Mucosa of gallbladder (tissue), 1 donor: Measurements from ENCODE around the gene CGGBP1. TPM values are rescaled to one million over a fixed set of nuclear protein-coding genes. Genes with fewer than 3 reads are reported as not detected.
"Not testable (repeated sequence)": the region's sequence is repeated elsewhere in the genome, so short reads cannot be mapped to it uniquely, and the experiment has no call there.

Experiments
- DNase-seq: peaks from one replicate; pipeline ENCODE4 v3.0.0-alpha.2; 2020; ENCODE audit warnings: low spot score
- total RNA-seq: library from RNA; stranded (reverse); gene quantifications from one replicate; pipeline ENCODE4 v1.2.1, GENCODE V29; 2021
- donor health status: DM: no; HTN: no; CAD: no.

The CGGBP1 gene
- total RNA-seq, 1 donor from 2014 or later = 68.9 TPM

DNA sequence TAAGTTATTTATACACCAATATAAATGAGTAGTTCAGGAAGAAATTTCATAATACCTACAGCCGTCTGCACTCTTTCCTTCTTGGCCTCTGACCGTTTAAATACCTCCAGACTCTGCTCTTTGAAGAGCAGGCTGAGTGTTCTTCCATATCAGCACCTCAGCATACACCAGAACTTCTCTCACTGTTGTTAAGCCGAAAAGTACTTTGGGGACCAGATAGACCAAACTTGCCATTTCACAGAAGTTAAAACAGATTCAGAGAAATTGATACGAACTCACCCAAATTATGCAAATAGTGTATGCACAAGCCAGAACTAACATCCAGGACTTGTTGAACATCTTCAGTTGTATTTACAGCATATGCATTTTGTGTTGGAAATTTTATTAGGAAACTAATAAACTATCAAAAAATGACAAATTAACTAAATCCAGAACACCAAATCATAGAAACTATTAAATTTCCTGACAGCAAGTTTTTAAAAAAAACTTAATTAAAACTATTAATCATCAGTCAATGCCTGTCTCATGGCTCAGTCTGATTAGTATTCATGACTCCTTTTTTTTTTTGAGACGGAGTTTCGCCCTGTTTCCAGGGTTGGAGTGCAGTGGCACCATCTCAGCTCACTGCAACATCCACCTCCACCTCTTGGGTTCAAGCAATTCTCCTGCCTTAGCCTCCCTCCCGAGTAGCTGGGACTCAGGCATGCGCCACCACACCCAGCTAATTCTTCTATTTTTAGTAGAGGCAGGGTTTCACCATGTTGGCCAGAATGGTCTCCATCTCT lies 24.1 kb downstream of the CGGBP1 start:
- no peak for DNase-seq

DNA sequence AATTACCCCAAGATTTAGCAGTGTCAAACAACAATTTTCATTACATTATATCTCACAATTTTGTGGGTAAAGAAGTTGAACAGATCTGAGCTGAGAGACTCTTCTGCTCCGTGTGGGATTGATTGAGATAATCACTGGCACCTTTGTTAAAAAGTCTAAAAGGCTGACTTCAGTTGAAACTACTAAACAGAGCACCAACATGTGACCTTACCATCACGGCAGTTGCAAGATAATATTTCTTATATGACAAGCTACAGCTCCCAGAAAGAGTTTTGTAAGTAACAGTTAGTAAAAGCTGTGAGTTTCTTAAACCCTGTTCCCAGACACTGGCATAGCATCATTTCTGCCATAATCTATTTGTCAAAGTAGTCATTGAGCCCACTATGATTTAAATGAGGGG lies 25.0 kb downstream of the CGGBP1 start:
- DNase-seq = no peak

DNA sequence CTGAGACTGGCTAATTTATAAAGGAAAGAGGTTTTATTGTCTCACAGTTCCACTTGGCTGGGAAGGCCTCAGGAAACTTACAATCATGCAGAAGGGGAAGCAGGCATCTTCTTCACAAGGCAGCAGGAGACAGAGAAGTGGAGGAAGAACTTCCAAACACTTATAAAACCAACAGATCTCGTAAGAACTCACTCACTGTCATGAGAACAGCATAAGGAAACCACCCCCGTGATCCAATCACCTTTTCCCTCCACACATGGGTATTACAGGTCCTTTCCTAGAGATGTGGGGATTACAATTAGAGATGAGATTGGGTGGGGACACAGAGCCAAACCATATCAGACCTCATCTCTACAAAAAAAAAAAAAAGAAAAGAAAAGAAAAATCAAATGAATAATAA lies 25.7 kb downstream of the CGGBP1 start:
- DNase-seq = no peak

DNA sequence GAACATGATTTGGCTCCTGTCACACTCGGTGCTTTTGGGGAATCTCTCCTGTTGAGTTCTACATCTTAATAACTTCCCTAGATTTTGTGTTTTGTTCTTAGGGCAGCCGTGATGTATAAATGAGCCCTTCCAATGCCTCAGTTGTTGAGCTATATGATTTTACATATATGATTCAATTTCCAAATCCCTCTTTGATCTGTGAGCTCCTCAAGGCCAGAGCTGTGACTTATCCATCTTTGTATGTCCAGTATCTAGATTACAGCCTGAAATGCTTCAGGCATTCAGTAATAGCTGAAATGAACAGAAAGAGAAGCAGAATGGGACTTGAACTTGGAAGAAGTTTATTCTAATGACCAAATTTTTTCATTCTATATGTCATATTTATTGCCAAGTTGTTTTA lies 26.6 kb downstream of the CGGBP1 start:
- no peak for DNase-seq

DNA sequence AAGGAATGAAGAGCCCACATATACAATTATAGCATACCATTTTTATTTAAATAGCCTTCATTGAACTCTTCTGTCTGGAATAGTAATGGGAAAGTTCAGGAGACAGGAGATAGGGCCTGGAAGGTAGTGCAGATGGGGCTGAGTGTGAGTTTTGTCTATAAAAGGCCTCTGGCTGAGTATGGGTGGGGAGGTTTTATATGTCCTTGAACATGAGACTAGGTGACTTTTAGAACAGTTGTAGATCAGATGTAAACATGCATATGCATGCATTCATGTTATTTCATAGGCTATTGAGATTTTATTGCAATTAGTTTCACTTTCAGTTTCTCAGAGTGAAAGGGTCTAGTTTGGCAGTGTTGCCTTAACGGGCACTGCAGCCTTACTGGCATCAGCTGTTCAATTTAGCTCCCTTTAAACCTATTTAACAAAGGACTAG lies 27.1 kb downstream of the CGGBP1 start:
- DNase-seq = no peak

DNA sequence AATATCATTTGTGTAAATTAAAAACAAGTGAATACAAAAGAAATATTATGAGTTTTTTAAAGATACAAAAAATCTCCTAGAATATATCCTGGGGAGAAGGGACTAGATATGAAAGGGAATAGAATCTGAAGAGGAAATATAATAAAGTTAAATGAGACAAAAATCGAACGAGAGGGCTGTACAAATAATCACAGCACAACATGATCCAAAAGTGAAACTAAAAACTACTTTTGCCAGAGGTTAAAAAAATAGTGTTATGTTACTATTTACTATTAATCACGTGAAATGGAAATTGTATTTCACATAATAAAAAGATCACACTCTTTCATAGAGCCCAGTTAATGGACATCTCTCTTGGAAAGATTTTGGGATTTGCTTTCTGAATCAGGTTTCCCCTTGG lies 28.6 kb downstream of the CGGBP1 start:
- DNase-seq = no peak

DNA sequence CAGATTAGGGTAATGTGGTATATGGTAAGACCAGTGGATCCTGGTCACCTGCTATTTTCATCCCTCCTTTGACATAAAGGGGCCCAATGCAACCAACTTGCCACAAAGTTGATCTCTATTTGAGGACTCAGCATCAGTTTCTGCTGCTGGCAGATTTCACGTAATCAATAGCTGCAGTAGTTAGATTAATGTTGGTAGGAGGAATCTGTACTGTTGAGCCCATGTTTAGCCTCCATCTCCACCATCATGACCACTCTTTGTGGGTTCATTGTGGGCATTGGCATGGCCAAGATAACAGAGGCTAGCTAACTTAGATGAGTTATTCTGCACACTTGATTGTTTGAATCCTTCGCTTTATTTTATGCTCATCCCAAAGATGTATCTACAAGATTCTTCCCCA lies 29.9 kb downstream of the CGGBP1 start:
- no peak for DNase-seq

DNA sequence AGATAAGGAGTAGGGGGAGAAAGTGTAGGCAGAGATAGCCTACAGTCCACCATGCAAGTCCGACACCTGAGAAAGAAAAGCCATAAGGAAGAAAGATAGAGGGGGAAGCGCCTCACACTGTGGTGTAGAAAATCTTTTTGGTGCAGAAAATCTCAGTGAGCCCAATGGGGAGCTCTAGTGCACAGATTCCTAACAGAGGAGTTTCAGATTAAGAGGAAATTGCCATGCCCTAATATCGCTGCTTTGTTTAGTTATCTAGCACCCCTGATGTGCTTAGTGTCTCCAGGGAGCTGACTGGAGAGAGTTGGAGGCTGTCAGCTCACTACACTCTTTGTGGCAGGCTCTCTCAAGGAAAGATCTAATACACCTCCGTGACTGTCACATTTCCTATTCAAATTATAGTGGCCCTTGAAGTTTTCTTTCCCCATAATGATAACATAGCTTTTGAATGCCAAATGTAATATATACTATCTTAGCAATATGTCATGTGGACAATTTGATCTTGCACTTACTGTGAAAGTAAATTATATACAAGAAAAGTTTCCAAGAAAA lies 33.7 kb downstream of the CGGBP1 start:
- DNase-seq = no peak

DNA sequence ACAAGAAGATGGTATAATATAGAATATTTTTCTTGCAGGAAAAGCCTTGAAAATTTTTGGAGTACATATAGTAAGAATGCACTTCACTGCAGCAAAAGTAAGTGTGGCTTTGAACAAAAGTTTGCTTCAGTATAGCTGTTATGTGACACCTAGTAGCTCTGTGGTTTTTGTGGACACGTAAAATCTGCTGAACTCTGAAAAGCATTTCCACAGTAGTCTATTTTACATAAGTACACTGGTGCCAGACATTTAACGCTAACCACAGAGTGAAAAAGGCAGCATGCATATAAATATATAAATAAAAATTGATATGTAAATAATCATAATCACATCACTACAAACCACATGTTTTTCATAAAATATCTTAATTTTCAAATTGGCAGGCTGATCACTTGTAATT lies 39.8 kb downstream of the CGGBP1 start:
- no peak for DNase-seq

DNA sequence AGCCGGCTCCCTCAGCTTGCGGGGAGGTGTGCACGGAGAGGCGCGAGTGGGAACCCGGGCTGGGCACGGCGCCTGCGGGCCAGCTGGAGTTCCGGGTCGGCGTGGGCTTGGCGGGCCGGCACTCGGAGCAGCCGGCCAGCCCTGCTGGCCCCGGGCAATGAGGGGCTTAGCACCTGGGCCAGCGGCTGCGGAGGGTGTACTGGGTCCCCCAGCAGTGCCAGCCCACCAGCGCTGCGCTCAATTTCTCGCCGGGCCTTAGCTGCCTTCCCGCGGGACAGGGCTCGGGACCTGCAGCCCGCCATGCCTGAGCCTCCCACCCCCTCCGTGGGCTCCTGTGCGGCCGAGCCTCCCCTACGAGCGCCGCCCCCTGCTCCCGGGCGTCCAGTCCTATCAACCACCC lies 43.1 kb downstream of the CGGBP1 start:
- DNase-seq = not testable (repeated sequence)

DNA sequence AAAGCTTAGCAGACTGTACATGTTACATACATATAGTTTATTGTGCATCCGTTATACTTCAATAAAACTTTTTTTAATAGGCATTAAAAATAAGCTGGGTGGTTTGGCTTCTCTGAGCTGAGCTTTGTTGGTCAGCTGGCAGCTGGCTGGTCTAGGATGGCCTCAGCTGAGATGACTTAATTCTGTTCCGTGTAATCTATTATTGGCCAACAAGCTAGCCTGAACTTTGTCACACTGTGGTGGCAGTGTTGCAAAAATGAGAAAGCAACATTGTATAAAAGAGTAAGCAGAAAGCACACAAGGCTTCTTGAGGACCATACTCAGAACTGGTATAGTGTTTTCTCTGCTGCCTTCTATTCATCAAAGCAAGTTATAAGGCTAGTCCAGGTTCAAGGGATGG lies 45.2 kb downstream of the CGGBP1 start:
- no peak for DNase-seq

DNA sequence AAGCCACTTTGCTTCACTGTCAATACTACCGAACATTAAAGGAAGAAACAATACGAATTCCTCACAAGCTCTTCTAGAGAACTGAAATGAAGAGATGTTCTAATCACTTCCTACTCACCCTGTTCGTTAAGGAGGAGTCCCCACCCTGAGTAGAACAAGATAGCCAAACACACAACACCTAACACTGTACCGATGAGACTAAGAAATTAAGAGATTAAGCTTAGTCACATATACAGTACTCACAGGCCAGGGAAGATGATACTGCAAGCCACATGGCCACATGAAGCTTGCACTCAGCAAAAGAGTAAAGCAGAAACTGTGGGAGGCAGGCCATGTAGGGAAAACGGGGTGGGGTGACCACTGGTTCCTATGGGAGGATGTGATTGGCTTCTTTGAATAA lies 48.0 kb downstream of the CGGBP1 start:
- no peak for DNase-seq

DNA sequence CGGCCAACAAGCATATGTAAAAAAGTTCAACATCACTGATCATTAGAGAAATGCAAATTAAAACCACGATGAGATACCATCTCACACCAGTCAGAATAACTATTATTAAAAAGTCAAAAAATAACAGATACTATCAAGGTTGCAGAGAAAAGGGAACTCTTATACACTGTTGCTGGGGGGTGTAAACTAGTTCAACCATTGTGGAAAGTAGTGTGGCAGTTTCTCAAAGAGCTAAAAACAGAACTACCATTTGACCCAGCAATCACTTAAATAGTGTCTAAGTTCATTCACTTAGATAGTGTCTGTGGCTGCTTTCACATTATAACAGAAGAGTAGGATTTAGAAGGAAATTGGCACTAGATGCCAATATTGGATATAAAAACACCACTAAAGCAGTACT lies 49.7 kb downstream of the CGGBP1 start:
- no peak for DNase-seq

DNA sequence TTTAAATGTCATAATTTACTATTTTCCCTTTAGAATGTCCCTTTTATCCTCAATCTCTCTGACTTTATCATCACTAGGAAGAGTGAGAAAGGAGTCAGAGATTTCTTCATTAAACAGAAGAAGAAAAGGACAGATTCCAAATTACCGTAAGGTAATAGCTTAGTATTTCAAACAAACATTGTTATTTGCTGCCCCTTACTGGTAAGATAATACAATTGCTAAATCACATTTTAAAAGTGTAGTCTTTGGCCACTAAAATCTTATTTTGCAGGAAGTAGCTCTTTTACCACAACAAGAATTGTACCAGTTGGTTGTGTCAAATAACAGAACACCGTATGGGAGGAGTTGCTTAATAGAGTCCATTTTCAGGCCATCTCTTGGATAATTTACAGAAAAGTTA lies 53.7 kb downstream of the CGGBP1 start:
- no peak for DNase-seq

DNA sequence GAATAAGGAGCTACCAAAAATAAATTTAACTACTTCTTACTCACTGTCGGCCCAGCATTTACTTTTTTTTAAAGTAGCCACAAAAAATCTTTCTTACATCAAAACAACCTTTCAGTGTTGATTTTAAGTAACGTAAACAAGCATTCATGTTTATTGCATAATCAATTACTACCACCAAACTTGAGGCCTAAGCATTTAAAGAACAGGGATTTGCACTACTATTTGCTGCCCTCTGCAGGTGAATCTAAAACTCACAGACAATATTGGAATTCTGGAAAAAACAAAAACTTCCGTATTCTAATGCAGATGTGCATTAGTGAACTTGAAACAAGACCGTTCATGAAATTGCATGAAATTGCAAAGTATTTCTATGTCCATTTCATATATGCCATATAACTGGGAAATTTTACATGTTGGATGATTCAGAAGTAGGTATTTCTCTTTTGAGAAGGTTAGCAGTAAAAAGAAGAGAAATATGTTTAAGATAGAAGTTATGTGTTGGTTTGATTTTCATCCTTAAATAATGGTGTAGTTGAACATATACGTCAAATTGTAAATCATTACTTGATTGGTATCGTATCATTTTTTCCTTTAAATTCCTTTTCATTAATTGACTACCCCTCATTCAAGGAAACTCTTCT lies 55.6 kb downstream of the CGGBP1 start:
- DNase-seq = no peak

DNA sequence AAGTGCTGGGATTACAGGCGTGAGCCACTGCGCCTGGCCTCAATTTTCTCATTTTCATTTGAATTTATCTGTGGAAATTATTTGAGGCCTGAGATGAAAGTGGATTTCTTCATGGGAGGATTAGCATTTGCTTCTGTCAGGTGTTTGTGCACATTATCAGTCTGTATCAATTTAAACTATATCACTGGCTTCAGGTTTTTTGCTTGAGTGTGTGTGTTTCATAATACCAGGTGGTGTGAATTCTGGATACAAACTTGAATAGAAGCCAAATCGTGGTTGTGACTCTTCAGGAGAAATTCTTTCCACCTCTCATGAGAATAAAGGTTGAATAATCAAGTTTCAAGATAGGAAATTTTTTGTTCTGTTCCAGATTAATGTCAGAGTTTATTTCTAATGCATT lies 56.4 kb downstream of the CGGBP1 start:
- no peak for DNase-seq

Other genes with a start within 250 kb of the CGGBP1 start
- 21.6 TPM for gene ZNF654, start 250 bp upstream of the CGGBP1 start, total RNA-seq
- 17.6 TPM for gene C3orf38, start 91.0 kb upstream of the CGGBP1 start, total RNA-seq